Islet of Langerhans (tissue), 1 donor: ENCODE measurements around the gene TLE4.

ENCODE experiments used
- FAIRE-seq: peaks from one replicate; lab custom pipeline; 2011; peaks lifted over from hg19 to GRCh38; lab: Jason Lieb, UNC

Gene TLE4

GRCh38 chr9:79572032-79572607, 355 bp downstream of the TLE4 start:
- peak; percentile 70 for FAIRE-seq

- no peak for FAIRE-seq
These were observed 1.0 kb downstream of the TLE4 start for GRCh38 chr9:79572608-79573411.

GRCh38 chr9:79573412-79573923, 1.7 kb downstream of the TLE4 start:
- peak; percentile 76 for FAIRE-seq

GRCh38 chr9:79574136-79574535, 2.4 kb downstream of the TLE4 start:
- no peak for FAIRE-seq

GRCh38 chr9:79574781-79575180, 3.0 kb downstream of the TLE4 start:
- FAIRE-seq = no peak

- FAIRE-seq = no peak
These were observed 3.8 kb downstream of the TLE4 start for GRCh38 chr9:79575547-79575946.

GRCh38 chr9:79577969-79578723, 6.4 kb downstream of the TLE4 start:
- FAIRE-seq = no peak

GRCh38 chr9:79578891-79579290, 7.1 kb downstream of the TLE4 start:
- FAIRE-seq = no peak

- FAIRE-seq = no peak
These were observed 7.9 kb downstream of the TLE4 start for GRCh38 chr9:79579624-79580023.

- no peak for FAIRE-seq
These were observed 8.3 kb downstream of the TLE4 start for GRCh38 chr9:79580055-79580454.

GRCh38 chr9:79581388-79581787, 9.6 kb downstream of the TLE4 start:
- FAIRE-seq = no peak

- no peak for FAIRE-seq
These were observed 10.0 kb downstream of the TLE4 start for GRCh38 chr9:79581794-79582193.

GRCh38 chr9:79583952-79584654, 12.3 kb downstream of the TLE4 start:
- FAIRE-seq = no peak

GRCh38 chr9:79584655-79584982, 12.9 kb downstream of the TLE4 start:
- FAIRE-seq = no peak

GRCh38 chr9:79588488-79589223, 16.9 kb downstream of the TLE4 start:
- no peak for FAIRE-seq

GRCh38 chr9:79591458-79591857, 19.7 kb downstream of the TLE4 start:
- no peak for FAIRE-seq

GRCh38 chr9:79592726-79593493, 21.1 kb downstream of the TLE4 start:
- no peak for FAIRE-seq

- no peak for FAIRE-seq
These were observed 27.0 kb downstream of the TLE4 start for GRCh38 chr9:79598562-79599345.

- FAIRE-seq = no peak
These were observed 28.7 kb downstream of the TLE4 start for GRCh38 chr9:79600466-79600865.

- FAIRE-seq = no peak
These were observed 31.6 kb downstream of the TLE4 start for GRCh38 chr9:79603222-79603920.
